ENCODE measurements around the gene ARMC8.

ARMC8 gene

DNA sequence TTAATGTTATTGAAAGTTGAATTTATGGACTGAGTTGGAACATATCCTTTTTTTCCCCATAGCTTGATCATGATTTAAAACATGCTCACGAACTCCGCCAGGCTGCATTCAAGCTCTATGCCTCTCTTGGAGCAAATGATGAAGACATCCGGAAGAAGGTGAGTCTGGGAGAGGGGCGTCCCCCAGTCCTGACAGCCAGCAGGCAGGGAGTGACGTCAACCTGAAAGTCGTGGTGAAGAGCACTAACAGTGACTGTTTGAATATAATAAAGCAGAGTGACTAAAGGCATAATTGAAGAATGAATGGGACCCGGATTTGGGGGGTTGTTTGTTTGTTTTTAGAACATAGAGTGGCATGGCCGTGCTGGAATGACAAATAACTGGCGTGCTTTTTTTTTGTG, 57.9 kb downstream of the ARMC8 start:
- FAIRE-seq (no peak), DNase-seq (ENCODE audit: insufficient read length, low spot score) (no peak)
- TF ChIP-seq POLR2A (IDR thresholded peaks at IDR 0.05; ENCODE audit: low read depth, low read length) = no peak

- no peak for DNase-seq (ENCODE audit: insufficient read length, low spot score)
Measured at GRCh38 chr3:138249636-138250035, 62.5 kb downstream of the ARMC8 start.

DNA sequence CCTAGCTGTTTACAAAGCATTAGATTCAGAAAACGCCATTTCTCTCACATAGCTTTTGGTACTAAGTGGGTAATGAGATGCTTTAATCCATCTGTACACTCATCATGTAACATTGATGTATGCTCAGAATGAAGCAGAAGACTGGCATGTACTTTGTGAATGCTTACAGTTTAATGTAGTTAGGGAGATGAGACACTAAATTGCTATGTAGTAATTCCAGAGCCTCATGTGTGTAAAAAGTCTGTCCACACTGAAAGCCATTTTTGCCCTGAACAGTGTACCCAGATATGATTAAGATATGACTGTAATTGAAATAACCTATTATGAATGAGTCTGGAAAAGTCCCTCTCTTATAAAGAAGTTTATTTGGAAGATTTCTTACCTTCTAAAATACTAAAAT, 66.5 kb downstream of the ARMC8 start:
- peak; percentile 11 for FAIRE-seq
- TF ChIP-seq POLR2A (IDR thresholded peaks at IDR 0.05; ENCODE audit: low read depth, low read length) = no peak
- DNase-seq (ENCODE audit: insufficient read length, low spot score) = no peak

More at GRCh38 chr3:138249636-138250035, 62.5 kb downstream of the ARMC8 start:
- no peak for TF ChIP-seq POLR2A (IDR thresholded peaks at IDR 0.05; ENCODE audit: low read depth, low read length)
- no peak for FAIRE-seq

GRCh38 chr3:138254216-138254615, 67.1 kb downstream of the ARMC8 start:
- no peak for TF ChIP-seq POLR2A (IDR thresholded peaks at IDR 0.05; ENCODE audit: low read depth, low read length)
- DNase-seq (ENCODE audit: insufficient read length, low spot score) (no peak), FAIRE-seq (no peak)

- FAIRE-seq (peak; percentile 70), DNase-seq (ENCODE audit: insufficient read length, low spot score) (no peak)
- no peak for TF ChIP-seq POLR2A (IDR thresholded peaks at IDR 0.05; ENCODE audit: low read depth, low read length)
Measured at GRCh38 chr3:138256022-138256421, 68.9 kb downstream of the ARMC8 start.

- TF ChIP-seq POLR2A (IDR thresholded peaks at IDR 0.05; ENCODE audit: low read depth, low read length) = no peak
- FAIRE-seq (no peak), DNase-seq (ENCODE audit: insufficient read length, low spot score) (no peak)
Measured at GRCh38 chr3:138257986-138258385, 70.9 kb downstream of the ARMC8 start.

DNA sequence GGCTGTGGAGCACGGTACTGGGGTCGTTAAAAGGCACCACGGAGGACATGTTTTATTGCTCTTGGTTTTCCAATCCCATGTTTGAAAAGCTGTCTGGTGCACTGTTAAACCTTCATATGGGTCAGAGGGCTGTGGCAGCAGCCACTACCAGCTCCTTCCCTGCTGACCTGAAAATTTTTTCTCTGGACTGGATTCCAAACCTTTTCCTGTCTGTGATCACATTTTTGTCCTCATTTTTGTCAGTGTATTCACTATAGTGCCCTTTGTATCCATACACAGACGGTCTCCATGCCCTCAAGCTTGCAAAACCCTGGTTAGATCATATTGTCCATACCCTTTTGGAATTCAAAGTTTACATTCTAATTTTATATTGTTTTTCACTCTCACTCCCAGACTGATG, 72.0 kb downstream of the ARMC8 start:
- no peak for DNase-seq (ENCODE audit: insufficient read length, low spot score)
- no peak for TF ChIP-seq POLR2A (IDR thresholded peaks at IDR 0.05; ENCODE audit: low read depth, low read length)
- no peak for FAIRE-seq

- FAIRE-seq (no peak), DNase-seq (ENCODE audit: insufficient read length, low spot score) (no peak)
- TF ChIP-seq POLR2A (IDR thresholded peaks at IDR 0.05; ENCODE audit: low read depth, low read length) = no peak
Measured at GRCh38 chr3:138260611-138261010, 73.5 kb downstream of the ARMC8 start.

GRCh38 chr3:138263104-138263503, 76.0 kb downstream of the ARMC8 start:
- FAIRE-seq (no peak), DNase-seq (ENCODE audit: insufficient read length, low spot score) (no peak)
- TF ChIP-seq POLR2A (IDR thresholded peaks at IDR 0.05; ENCODE audit: low read depth, low read length) = no peak

DNA sequence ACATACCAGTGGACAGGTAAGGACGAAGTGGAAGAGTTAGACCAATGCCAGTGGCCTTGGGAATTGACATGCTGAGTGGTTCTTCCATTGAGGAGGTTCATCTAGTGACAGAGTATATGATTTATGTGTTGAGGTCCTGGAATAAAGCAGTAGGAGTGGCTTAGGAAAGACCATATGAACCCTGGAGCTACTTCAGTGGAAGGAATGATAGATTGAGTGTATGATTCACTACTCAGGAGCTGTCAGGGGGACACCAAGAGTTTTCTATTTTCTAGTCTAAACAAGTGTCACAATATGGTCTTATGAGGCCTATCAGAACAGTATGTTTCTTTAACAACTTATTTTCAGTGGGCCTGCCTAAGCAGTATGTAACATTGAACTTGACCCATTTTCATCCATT, 78.6 kb downstream of the ARMC8 start:
- no peak for DNase-seq (ENCODE audit: insufficient read length, low spot score)
- no peak for FAIRE-seq
- TF ChIP-seq POLR2A (IDR thresholded peaks at IDR 0.05; ENCODE audit: low read depth, low read length) = no peak

DNA sequence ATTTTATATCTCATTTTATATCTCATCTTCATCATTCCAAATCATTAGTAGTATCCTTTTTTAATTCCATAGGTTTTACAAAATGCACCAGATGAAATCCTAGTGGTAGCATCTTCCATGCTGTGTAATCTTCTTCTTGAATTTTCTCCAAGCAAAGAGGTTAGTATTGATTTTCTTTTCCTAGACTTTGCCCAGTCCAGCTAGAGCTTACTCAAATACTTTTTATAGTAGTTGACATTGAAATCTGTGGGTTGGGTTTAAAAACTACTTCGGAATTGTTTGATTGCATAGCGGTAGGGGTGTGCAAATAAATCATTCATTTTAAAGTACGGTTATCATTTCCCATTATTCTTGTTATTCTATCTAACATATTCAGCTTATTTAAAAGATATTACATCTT, 80.0 kb downstream of the ARMC8 start:
- FAIRE-seq (no peak), DNase-seq (ENCODE audit: insufficient read length, low spot score) (no peak)
- TF ChIP-seq POLR2A (IDR thresholded peaks at IDR 0.05; ENCODE audit: low read depth, low read length) = no peak

DNA sequence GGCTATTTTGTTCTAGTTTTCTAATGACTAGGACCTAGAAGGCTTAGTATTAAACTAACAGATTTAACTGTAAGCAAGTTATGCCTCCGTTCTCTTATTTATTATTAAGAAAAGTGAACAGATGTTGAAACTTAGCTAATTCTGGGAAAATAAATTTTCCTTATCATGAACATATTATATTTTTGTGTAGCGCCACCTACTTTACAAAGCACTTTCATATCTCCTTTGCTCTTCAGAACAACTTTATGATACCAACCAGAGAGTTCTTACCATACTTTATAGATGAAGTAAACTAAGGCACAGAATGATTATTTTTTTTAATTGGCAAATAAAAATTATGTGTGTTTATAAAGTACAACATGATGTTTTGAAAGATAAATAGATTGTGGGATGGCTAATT, 83.1 kb downstream of the ARMC8 start:
- DNase-seq (ENCODE audit: insufficient read length, low spot score) (no peak), FAIRE-seq (no peak)
- no peak for TF ChIP-seq POLR2A (IDR thresholded peaks at IDR 0.05; ENCODE audit: low read depth, low read length)

- DNase-seq (ENCODE audit: insufficient read length, low spot score) (no peak), FAIRE-seq (no peak)
- no peak for TF ChIP-seq POLR2A (IDR thresholded peaks at IDR 0.05; ENCODE audit: low read depth, low read length)
Measured at GRCh38 chr3:138271189-138271794, 84.2 kb downstream of the ARMC8 start.

DNA sequence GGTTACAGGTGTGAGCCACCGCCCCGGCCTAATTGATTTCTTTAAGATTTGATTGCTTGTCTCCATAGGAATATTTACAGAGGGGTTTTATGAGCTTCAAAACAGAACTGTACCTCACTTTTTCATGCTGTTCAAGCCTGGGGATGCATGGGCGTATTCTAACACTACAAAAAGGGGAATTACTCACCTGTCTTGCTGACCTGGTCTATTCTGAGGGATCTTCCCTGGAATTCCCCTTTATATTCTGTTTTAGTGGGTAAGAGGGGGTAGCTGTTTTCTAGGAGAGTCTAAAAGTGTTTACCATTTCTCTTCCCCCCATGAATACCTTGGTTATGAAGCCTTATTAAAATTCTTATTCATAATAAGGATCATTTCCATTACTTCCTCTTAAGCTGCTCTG, 94.5 kb downstream of the ARMC8 start:
- no peak for DNase-seq (ENCODE audit: insufficient read length, low spot score)
- TF ChIP-seq POLR2A (IDR thresholded peaks at IDR 0.05; ENCODE audit: low read depth, low read length) = no peak
- FAIRE-seq = no peak

- FAIRE-seq (no peak), DNase-seq (ENCODE audit: insufficient read length, low spot score) (no peak)
- no peak for TF ChIP-seq POLR2A (IDR thresholded peaks at IDR 0.05; ENCODE audit: low read depth, low read length)
Measured at GRCh38 chr3:138282836-138283235, 95.7 kb downstream of the ARMC8 start.

- FAIRE-seq (no peak), DNase-seq (ENCODE audit: insufficient read length, low spot score) (no peak)
- no peak for TF ChIP-seq POLR2A (IDR thresholded peaks at IDR 0.05; ENCODE audit: low read depth, low read length)
Measured at GRCh38 chr3:138284079-138284478, 97.0 kb downstream of the ARMC8 start.

All from H54 (cell line).